ENCODE measurements around the gene PLIN1.

PLIN1 gene

DNA sequence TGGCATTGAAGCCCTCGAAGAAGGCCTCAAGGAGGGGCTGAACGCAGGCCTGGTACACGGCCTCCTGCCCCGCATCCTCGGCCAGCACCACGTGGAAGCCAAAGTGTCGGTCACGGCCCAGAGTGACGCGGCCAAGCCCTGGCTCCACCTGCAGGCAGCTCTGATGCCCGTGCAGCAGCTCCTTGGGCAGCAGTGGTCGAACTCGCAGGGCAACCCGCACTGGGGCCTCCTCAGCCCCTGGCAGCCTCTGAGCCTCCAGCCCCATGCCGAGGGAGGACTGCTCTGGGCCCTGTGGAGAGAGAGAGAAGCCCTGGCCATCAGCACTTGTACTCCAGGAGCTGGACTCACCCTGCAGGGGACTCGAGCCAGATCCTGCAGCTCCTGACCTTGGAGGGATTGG, 26.5 kb downstream of the PLIN1 start:
- H3K4me3 ChIP-seq (ENCODE audit: low read depth, low read length), result no peak overlapping the region
- TF ChIP-seq CTCF (IDR thresholded peaks at IDR 0.05; ENCODE audit: low read depth, low read length), result no peak

DNA sequence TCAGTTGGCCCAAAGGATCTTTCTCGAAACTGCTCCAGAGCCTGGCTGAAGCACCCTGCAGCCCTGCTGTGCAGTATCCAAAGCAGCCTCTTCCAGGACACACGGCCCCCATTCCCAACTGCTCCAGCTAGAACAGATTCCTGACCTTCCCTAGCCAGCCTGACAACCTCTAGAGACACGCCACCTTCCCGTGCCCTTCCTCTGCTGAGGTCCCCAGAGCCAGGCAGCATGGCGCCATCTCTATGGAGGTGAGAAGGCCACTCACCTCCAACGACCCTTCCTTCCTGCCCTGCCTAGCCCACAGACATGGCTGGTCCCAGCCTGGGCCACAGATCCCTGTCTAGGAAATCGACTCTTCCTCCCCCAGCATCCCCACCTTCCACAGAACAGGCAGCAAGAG, 27.0 kb downstream of the PLIN1 start:
- TF ChIP-seq CTCF (IDR thresholded peaks at IDR 0.05; ENCODE audit: low read depth, low read length), result no peak
- H3K4me3 ChIP-seq (ENCODE audit: low read depth, low read length), result no peak overlapping the region

- no peak for TF ChIP-seq CTCF (IDR thresholded peaks at IDR 0.05; ENCODE audit: low read depth, low read length)
- H3K4me3 ChIP-seq (ENCODE audit: low read depth, low read length), result no peak overlapping the region
Observed at GRCh38 chr15:89649716-89650115, 29.5 kb downstream of the PLIN1 start.

GRCh38 chr15:89649013-89649625, 30.0 kb downstream of the PLIN1 start:
- no peak overlapping the region for H3K4me3 ChIP-seq (ENCODE audit: low read depth, low read length)
- no peak for TF ChIP-seq CTCF (IDR thresholded peaks at IDR 0.05; ENCODE audit: low read depth, low read length)

DNA sequence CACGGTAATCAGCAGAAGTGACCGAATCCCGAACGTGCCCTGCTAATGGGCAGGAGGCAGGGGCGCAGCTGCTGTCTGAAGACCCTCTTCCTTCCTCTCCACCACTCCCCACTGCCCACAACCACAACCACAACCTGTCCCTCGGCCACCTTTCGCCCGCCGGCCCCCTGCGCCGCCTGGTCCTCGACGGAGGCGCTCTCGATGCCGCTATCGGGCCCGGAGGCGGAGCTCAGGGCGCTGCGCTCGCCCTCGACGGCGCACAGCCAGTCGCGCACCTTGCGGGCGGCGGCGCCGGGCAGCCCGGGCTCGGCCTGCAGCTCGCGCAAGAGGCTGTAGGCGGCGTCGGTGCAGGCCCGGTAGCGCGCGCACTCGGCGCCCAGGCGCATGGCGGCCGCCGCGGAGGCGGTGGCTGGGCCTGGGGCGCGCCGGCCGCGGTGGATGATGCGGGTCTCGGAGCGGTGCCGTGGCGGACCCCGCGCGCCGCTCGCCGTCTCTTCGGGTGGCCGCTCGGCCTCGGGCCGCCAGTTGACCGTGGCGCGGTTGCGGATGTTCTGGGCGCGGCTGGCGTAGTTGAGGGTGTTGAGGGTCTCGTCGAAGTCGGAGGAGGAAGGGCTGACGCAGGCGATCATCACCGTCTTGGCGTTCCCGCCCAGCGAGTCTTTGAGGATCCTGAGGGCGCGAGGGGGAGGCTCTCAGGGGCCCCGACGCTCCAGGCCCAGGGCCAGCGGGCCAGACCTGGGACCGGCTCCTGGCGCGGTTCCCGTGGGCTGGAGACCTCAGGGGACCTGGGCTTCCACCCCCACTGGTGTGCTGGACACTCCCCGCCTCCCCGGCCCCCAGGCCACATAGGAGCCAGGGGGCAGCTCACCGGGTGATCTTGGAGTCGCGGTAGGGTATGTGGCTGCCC, 30.8 kb downstream of the PLIN1 start:
- no peak overlapping the region for H3K4me3 ChIP-seq (ENCODE audit: low read depth, low read length)
- no peak for TF ChIP-seq CTCF (IDR thresholded peaks at IDR 0.05; ENCODE audit: low read depth, low read length)

DNA sequence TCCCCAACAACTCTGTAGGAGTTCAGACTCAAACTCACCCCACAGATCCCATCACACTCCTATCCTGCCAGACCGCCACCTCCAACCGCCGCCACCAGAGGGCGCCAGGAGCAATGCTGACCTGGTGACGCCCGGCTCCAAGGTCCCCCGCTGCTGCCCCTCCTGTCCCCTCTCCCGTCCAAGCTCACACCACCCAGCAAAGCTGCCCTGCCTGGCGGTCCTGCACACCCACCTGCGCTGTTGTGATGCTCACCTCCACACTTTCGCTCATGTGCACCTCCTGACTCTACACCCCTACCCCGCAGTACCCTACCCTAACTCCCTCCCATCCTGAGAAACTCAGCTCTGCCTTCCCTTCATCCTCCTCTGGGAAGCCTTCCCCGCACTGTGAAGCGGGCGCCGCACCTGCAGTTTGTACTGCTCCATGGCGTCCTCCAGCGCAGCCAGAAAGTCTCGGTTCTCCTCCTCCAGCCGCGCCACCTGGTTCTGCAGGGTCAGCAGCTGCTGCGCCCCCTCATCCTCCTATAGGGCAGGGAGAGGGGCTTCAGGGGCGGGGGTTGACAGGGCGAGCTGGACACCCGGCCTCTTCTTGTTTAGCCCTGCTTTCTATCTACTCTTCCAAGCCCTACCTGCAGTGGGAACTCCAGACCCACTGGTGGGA, 31.8 kb downstream of the PLIN1 start:
- no peak overlapping the region for H3K4me3 ChIP-seq (ENCODE audit: low read depth, low read length)
- peak; percentile 96 for TF ChIP-seq CTCF (IDR thresholded peaks at IDR 0.05; ENCODE audit: low read depth, low read length)

All from WI38 (cell line).